ENCODE data around the gene SEMA3B. TPM values are rescaled to one million over a fixed set of nuclear protein-coding genes. Genes with fewer than 3 reads are reported as not detected.

Gene SEMA3B
- polyA plus RNA-seq, 1 donor (not counting 4 experiments of a cell fraction or from before 2014, with no cell fraction given), result 0.58 TPM

DNA sequence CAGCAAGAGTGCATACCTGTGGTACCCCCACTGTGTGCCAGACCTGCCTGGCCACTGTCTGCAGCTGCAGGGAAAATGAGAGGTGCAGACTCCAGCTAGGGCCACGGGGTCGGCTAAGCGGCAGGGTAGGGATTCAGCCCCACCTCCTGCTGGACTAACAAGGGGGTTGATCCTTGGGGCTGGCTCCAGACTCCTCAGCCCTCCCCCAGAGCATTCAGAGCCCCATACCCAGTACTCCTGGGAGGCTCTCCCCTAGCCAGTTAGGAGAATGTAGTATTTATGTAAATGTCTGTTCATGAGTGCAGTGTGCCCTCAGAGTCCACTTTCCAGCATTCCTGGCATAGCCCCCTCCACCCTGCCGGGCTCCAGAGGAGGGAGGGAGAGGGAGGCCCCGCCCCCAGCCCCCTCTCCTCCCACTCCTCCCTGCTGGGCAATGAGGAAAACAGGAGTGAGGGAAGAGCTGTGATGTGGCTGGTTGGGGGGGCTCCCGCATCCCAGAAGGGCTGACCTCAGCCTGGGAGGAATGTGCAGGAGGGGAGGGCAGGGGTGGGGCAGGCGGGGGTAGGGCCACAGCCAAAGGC lies 4.5 kb upstream of the SEMA3B start:
- no peak for TF ChIP-seq EZH2 (IDR thresholded peaks at IDR 0.05; ENCODE audit: low read length)
- TF ChIP-seq, protein P1, sequence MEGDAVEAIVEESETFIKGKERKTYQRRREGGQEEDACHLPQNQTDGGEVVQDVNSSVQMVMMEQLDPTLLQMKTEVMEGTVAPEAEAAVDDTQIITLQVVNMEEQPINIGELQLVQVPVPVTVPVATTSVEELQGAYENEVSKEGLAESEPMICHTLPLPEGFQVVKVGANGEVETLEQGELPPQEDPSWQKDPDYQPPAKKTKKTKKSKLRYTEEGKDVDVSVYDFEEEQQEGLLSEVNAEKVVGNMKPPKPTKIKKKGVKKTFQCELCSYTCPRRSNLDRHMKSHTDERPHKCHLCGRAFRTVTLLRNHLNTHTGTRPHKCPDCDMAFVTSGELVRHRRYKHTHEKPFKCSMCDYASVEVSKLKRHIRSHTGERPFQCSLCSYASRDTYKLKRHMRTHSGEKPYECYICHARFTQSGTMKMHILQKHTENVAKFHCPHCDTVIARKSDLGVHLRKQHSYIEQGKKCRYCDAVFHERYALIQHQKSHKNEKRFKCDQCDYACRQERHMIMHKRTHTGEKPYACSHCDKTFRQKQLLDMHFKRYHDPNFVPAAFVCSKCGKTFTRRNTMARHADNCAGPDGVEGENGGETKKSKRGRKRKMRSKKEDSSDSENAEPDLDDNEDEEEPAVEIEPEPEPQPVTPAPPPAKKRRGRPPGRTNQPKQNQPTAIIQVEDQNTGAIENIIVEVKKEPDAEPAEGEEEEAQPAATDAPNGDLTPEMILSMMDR (optimal IDR thresholded peaks at IDR 0.05 in 1 of 3, IDR thresholded peaks at IDR 0.05 in 1 of 3, conservative IDR thresholded peaks at IDR 0.05 in 1 of 3; ENCODE audit: extremely low read depth in 1 of 3, insufficient read depth in 2 of 3, low read length in 3 of 3), result no peak
- no peak overlapping the region for H3K9ac ChIP-seq (ENCODE audit: control insufficient read depth, extremely low read depth, insufficient read depth, low read length)
- H3K79me2 ChIP-seq (ENCODE audit: control insufficient read depth, insufficient read depth, low read length), result no peaks in the 10 kb centered on the region
- DNase-seq (ENCODE audit: low read depth, low spot score), result no peak
- H3K27ac ChIP-seq (ENCODE audit: control insufficient read depth, insufficient read depth, low read length), result no peak overlapping the region
- peaks cover 3% of the 10 kb centered on the region for H3K27me3 ChIP-seq (ENCODE audit: control insufficient read depth, extremely low read depth, insufficient read depth, low read length)
- H3K36me3 ChIP-seq (ENCODE audit: control insufficient read depth in 2 of 2, extremely low read depth in 1 of 2, insufficient read depth in 2 of 2, low read length in 2 of 2), result no peaks in the 10 kb centered on the region
- H3K9me3 ChIP-seq (ENCODE audit: control insufficient read depth, low read depth, low read length), result no peaks in the 10 kb centered on the region
- H3K4me2 ChIP-seq (ENCODE audit: control insufficient read depth, extremely low read depth, insufficient read depth, low read depth, low read length), result no peak overlapping the region
- no peak overlapping the region for H3K4me3 ChIP-seq (ENCODE audit: control insufficient read depth in 2 of 3, extremely low read depth in 1 of 3, insufficient read depth in 2 of 3, low read depth in 1 of 3, low read length in 3 of 3)
- peaks cover 2% of the 10 kb centered on the region for H3K9me1 ChIP-seq (ENCODE audit: control insufficient read depth, extremely low read depth, insufficient read depth, low read length)
- peaks cover 29% of the 10 kb centered on the region for H3K4me1 ChIP-seq (ENCODE audit: control insufficient read depth, extremely low read depth, insufficient read depth, low read length)
- FAIRE-seq, result no peak
- H4K20me1 ChIP-seq (ENCODE audit: control insufficient read depth, extremely low read depth, insufficient read depth, low read length), result no peaks in the 10 kb centered on the region
- dilution Hi-C loops (cut with MboI; ENCODE audit: extremely low pct_ligation_motif_present, low sequenced_read_pairs), result no loop called here
- H2AFZ ChIP-seq (ENCODE audit: control insufficient read depth, low read length), result no peak overlapping the region

DNA sequence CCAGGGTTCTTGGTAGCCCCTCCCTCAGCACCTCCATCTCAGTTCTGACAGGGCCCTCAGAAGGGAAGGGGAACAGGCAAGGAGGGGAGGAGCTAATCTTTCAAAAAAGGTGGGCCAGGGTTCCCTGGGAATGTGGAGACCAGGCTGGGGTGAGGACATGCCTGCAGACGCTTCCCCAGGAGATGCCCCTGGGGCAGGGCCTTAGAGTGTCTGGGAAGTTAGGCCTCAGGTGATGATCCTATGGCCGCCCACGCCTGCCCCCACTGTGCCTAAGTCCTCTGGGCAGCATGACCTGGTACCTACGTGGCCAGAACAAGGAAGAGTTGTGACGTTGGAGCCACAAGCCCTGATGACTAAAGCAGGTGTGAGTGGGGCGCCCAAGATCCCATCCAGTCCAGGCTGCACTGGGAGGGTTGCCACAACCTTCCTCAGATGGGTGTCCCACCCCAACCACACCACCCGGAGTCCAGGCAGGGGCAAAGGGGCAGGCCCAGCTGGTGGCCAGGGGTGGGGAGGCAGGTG lies 3.9 kb upstream of the SEMA3B start:
- Histone ChIP-seq H4K20me1 (ENCODE audit: control insufficient read depth, extremely low read depth, insufficient read depth, low read length) (no peaks in the 10 kb centered on the region), H3K79me2 (ENCODE audit: control insufficient read depth, insufficient read depth, low read length) (no peaks in the 10 kb centered on the region), H3K9ac (ENCODE audit: control insufficient read depth, extremely low read depth, insufficient read depth, low read length) (no peak overlapping the region), H2AFZ (ENCODE audit: control insufficient read depth, low read length) (no peak overlapping the region), H3K4me1 (ENCODE audit: control insufficient read depth, extremely low read depth, insufficient read depth, low read length) (peaks cover 30% of the 10 kb centered on the region), H3K4me2 (ENCODE audit: control insufficient read depth, extremely low read depth, insufficient read depth, low read depth, low read length) (no peak overlapping the region), H3K27me3 (ENCODE audit: control insufficient read depth, extremely low read depth, insufficient read depth, low read length) (peaks cover 3% of the 10 kb centered on the region), H3K9me3 (ENCODE audit: control insufficient read depth, low read depth, low read length) (no peaks in the 10 kb centered on the region), H3K27ac (ENCODE audit: control insufficient read depth, insufficient read depth, low read length) (no peak overlapping the region), H3K9me1 (ENCODE audit: control insufficient read depth, extremely low read depth, insufficient read depth, low read length) (peaks cover 2% of the 10 kb centered on the region), H3K36me3 (ENCODE audit: control insufficient read depth in 2 of 2, extremely low read depth in 1 of 2, insufficient read depth in 2 of 2, low read length in 2 of 2) (no peaks in the 10 kb centered on the region), H3K4me3 (ENCODE audit: control insufficient read depth in 2 of 3, extremely low read depth in 1 of 3, insufficient read depth in 2 of 3, low read depth in 1 of 3, low read length in 3 of 3) (no peak overlapping the region)
- TF ChIP-seq, protein P1 (optimal IDR thresholded peaks at IDR 0.05 in 1 of 3, IDR thresholded peaks at IDR 0.05 in 1 of 3, conservative IDR thresholded peaks at IDR 0.05 in 1 of 3; ENCODE audit: extremely low read depth in 1 of 3, insufficient read depth in 2 of 3, low read length in 3 of 3), result no peak
- no peak for TF ChIP-seq EZH2 (IDR thresholded peaks at IDR 0.05; ENCODE audit: low read length)
- dilution Hi-C loops (cut with MboI; ENCODE audit: extremely low pct_ligation_motif_present, low sequenced_read_pairs), result no loop called here
- FAIRE-seq, result no peak
- no peak for DNase-seq (ENCODE audit: low read depth, low spot score)

All from keratinocyte (primary cell).